Measurements from ENCODE around the gene MAST4. TPM values are rescaled to one million over a fixed set of nuclear protein-coding genes. Genes with fewer than 3 reads are reported as not detected.
A peak's percentile ranks its signal among the peaks of the same experiment; 100 is the strongest.

Gene MAST4
- 1 to 10 TPM; 5.0 to 9.5 TPM for total RNA-seq
- 1 to 10 TPM; 3.7 to 8.0 TPM for polyA plus RNA-seq

DNA sequence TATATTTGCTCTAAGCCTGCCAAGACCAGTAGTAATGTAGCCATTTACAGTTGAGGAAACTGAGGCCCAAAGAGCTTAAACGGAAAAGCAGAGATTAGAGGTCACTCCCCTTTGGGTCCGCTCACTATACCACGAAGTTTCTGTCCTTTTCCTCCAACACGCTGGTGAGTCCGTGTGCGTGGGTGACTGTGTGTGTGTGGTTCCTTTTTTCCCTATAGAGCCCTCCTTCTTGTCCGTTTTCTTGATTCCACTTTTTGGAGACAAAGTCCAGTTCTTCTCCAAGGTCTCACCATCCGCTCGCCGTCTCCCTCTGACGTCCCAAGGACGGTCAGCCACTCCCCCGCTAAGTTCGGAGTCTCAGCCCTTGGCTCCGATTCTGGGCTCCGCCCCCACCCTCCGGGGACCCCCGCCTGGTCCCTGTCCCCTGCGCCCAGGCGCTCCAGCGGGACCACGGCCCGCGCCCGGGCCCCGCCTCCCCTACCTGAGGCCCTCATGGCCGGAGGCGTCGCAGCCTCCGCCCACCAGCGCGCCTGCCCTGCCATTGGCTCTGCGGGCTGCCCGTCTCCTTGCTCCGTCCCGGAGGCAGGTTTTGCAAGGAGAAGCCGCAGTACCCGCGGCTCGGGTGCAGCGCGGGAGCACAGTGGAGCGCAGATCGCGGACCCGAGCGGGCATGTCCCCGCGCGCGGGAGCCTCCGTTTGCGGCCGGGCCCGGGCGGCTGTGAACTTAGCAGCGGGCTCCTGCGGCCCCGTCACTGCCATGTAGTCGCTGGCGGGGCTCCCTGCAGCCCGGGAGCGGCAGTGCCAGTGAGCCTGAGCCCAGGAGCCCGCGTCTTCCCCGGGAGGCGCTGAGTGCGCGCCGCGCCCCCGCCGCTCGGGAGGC, at the start of gene MAST4:
Gene MAST4 (plus strand): TSS at position 638 of the 880 bp plus-strand sequence. CDS start 263 bp downstream, outside the sequence.
- peaks cover 6 to 22% (median 18%) of the 10 kb centered on the region in 4 donors for H3K4me1 ChIP-seq (ENCODE audit: control insufficient read depth in 4 of 4, insufficient read depth in 4 of 4, low read length in 3 of 4)
- H3K9me3 ChIP-seq (ENCODE audit: control insufficient read depth in 4 of 4, low read length in 3 of 4) = no peaks in the 10 kb centered on the region
- H3K36me3 ChIP-seq (ENCODE audit: control insufficient read depth in 4 of 4, insufficient read depth in 3 of 4, low read depth in 1 of 4, low read length in 3 of 4) = no peaks in the 10 kb centered on the region
- H3K9ac ChIP-seq (ENCODE audit: low read depth in 1 of 2, low read length in 2 of 2) = no peak within 1 kb of the TSS
- H3K27me3 ChIP-seq (ENCODE audit: control insufficient read depth in 4 of 4, insufficient read depth in 4 of 4, low read length in 3 of 4) = no peaks in the 10 kb centered on the region
- WGBS = 2% methylated on average over 74 of the region's 74 CpGs
- TF ChIP-seq MAX (IDR thresholded peaks at IDR 0.05) (no peak), HNF4G (IDR thresholded peaks at IDR 0.05) (no peak), CTCF (IDR thresholded peaks at IDR 0.05; ENCODE audit: low read depth, low read length, missing input control) (no peak), SP1 (IDR thresholded peaks at IDR 0.05) (no peak), ZBTB33 (IDR thresholded peaks at IDR 0.05) (no peak), TAF1 (conservative IDR thresholded peaks at IDR 0.05) (no peak), FOXA1 (IDR thresholded peaks at IDR 0.05) (no peak), RAD21 (IDR thresholded peaks at IDR 0.05) (peak in 1 of 2 donors; percentile 27), HNF4A (conservative IDR thresholded peaks at IDR 0.05) (no peak)
- TF ChIP-seq, protein P1, sequence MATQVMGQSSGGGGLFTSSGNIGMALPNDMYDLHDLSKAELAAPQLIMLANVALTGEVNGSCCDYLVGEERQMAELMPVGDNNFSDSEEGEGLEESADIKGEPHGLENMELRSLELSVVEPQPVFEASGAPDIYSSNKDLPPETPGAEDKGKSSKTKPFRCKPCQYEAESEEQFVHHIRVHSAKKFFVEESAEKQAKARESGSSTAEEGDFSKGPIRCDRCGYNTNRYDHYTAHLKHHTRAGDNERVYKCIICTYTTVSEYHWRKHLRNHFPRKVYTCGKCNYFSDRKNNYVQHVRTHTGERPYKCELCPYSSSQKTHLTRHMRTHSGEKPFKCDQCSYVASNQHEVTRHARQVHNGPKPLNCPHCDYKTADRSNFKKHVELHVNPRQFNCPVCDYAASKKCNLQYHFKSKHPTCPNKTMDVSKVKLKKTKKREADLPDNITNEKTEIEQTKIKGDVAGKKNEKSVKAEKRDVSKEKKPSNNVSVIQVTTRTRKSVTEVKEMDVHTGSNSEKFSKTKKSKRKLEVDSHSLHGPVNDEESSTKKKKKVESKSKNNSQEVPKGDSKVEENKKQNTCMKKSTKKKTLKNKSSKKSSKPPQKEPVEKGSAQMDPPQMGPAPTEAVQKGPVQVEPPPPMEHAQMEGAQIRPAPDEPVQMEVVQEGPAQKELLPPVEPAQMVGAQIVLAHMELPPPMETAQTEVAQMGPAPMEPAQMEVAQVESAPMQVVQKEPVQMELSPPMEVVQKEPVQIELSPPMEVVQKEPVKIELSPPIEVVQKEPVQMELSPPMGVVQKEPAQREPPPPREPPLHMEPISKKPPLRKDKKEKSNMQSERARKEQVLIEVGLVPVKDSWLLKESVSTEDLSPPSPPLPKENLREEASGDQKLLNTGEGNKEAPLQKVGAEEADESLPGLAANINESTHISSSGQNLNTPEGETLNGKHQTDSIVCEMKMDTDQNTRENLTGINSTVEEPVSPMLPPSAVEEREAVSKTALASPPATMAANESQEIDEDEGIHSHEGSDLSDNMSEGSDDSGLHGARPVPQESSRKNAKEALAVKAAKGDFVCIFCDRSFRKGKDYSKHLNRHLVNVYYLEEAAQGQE (IDR thresholded peaks at IDR 0.05) = peak; percentile 14
- H3K27ac ChIP-seq (ENCODE audit: low read depth in 1 of 2, low read length in 2 of 2) = no peak within 1 kb of the TSS
- DNase-seq (ENCODE audit: low spot score) = peak; percentile 82
- peak within 1 kb of the TSS; percentile 47 to 82 (median 81) for H3K4me3 ChIP-seq (ENCODE audit: low read depth in 1 of 3, low read length in 3 of 3)

GRCh38 chr5:66546541-66546940, 49.7 kb upstream of the MAST4 start:
- TF ChIP-seq HNF4G (IDR thresholded peaks at IDR 0.05) (no peak), CTCF (IDR thresholded peaks at IDR 0.05; ENCODE audit: low read depth, low read length, missing input control) (no peak), MAX (IDR thresholded peaks at IDR 0.05) (no peak), YY1 (IDR thresholded peaks at IDR 0.05) (no peak), RXRA (IDR thresholded peaks at IDR 0.05) (no peak), SP1 (IDR thresholded peaks at IDR 0.05) (no peak), FOXA1 (IDR thresholded peaks at IDR 0.05) (no peak), NR2F2 (IDR thresholded peaks at IDR 0.05) (no peak), RAD21 (IDR thresholded peaks at IDR 0.05) (no peak), FOXA2 (IDR thresholded peaks at IDR 0.05) (no peak)
- Histone ChIP-seq H3K27ac (ENCODE audit: low read depth in 1 of 2, low read length in 2 of 2) (no peak overlapping the region), H3K27me3 (ENCODE audit: control insufficient read depth in 4 of 4, insufficient read depth in 4 of 4, low read length in 3 of 4) (no peaks in the 10 kb centered on the region), H3K9ac (ENCODE audit: low read depth in 1 of 2, low read length in 2 of 2) (no peak overlapping the region), H3K36me3 (ENCODE audit: control insufficient read depth in 4 of 4, insufficient read depth in 3 of 4, low read depth in 1 of 4, low read length in 3 of 4) (no peaks in the 10 kb centered on the region), H3K9me3 (ENCODE audit: control insufficient read depth in 4 of 4, low read length in 3 of 4) (peaks cover 0 to 7% (median 0%) of the 10 kb centered on the region in 4 donors), H3K4me3 (ENCODE audit: low read depth in 1 of 3, low read length in 3 of 3) (no peak overlapping the region), H3K4me1 (ENCODE audit: control insufficient read depth in 4 of 4, insufficient read depth in 4 of 4, low read length in 3 of 4) (no peaks in the 10 kb centered on the region)
- DNase-seq (ENCODE audit: low spot score) = no peak

Measured in liver (tissue), 9 donors.